Measurements from ENCODE around the gene GLI3.

The GLI3 gene

DNA sequence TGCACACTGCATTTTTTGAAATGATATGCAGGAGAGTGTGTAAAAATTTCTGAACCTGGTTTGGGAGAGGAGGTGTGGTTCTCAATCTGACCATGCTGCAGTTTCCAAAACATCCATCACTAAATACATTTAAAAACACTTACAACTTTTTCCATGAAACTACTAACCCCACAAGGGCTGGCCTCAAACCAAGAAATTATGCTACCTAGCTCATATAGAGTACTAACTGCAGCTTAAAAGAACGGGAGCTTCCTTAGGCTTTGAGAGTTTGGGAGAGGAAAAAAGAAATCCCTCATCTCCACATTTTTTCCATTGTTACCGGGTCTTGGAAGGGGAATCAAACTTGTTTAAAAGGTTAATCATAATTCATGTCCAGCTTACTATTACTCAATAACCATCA, 214.2 kb downstream of the GLI3 start:
- no peak for DNase-seq

DNA sequence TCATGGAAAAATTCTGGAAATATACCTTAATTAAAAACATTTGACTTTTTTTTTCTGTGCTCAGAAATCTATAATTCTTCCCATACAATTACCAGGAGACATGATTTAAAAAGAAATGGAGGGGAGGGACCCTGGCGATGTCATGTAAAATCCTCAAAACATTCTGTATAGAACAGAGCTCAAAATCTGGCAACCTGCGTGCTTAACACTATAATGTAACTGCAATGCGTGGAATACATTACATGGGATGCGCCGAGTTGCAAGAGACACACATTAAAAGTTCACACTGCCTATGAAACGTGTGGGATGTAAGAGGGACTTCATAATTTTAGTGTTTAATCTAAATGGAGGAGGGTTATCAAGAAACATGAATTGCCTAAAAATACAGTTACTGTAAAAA, 215.0 kb downstream of the GLI3 start:
- DNase-seq, result no peak

DNA sequence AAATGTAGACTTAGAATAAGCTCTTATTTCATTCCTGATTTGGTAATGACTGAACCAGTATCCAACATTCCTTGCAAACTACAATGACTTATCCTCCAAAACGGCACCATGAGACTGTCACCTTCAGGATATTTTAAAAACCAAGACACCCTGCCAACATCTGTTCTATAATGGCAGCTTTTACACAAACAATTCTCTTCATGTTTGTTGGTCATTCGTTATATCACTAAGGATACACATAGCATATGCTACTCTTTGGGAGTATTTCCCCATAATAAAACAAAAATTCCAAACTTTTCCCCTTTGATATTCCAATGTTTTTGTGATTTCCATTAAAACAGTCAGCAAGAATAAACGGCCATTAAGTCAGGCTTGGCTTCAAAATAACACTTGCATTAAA, 215.4 kb downstream of the GLI3 start:
- no peak for DNase-seq

DNA sequence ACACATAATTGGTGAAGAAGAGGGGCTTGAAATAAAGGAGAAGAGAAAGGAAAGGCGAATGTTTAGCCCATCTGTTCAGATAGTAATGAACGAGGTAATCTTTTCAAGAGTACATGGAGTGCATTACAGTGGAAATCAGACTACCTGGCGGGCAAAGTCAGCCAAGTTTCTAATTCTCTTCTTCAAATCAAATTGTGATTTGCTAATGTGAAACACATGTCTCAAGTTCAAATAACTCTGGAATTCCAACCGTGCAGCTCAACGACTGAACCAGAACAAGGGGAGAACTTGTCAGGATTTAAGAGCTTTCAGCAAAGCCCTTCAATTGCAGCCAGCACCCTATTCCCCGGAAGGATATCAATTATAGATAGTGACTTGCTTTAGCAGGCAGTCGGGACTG, 216.9 kb downstream of the GLI3 start:
- no peak for DNase-seq

DNA sequence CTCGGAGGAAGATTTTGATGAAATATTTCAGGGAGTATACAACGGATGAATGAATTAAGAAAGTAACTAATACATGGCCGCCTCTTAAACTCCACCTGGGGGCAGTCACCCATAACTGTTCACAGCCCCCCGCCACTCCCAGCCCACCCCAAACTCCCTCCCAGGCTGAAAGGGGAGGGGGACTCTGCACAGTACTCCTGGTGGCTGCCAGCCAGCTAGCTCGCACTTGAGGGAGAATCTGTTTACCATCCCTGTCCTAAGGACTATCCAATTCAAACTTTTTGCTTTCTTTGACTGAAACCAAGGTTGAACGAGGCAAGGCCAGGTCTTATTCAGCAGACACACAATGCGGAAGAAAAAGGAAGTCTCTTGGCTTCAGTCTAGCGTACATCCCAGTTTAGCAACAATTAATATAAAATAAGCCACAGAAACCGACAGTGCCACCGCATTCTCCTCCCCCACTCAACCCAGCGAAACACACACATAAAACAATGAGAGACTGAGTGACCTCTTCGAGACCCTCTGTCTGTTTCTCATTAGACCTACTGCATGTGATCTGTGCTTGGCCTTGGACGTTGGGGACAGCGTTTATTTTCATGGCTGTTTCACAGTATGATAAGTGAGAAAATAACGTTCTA, 219.5 kb downstream of the GLI3 start:
- DNase-seq, result no peak

DNA sequence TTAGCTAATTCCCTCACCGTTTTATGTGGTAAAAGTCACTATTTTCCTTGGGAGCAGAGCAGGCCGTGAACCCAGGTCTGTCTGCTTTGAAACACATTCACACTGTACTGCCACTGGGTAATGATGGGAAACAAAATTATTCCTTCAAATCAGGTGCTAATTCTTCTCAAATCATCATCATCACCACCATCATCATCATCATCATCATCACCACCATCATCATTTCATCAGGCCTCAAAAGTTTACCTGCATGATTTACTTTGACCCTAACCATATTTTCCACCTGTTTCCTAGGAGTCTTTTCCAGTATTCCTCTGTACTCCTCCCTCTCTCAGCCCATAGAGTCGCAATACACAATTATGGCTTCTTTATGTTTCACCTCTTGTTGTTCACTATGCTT, 220.5 kb downstream of the GLI3 start:
- no peak for DNase-seq

DNA sequence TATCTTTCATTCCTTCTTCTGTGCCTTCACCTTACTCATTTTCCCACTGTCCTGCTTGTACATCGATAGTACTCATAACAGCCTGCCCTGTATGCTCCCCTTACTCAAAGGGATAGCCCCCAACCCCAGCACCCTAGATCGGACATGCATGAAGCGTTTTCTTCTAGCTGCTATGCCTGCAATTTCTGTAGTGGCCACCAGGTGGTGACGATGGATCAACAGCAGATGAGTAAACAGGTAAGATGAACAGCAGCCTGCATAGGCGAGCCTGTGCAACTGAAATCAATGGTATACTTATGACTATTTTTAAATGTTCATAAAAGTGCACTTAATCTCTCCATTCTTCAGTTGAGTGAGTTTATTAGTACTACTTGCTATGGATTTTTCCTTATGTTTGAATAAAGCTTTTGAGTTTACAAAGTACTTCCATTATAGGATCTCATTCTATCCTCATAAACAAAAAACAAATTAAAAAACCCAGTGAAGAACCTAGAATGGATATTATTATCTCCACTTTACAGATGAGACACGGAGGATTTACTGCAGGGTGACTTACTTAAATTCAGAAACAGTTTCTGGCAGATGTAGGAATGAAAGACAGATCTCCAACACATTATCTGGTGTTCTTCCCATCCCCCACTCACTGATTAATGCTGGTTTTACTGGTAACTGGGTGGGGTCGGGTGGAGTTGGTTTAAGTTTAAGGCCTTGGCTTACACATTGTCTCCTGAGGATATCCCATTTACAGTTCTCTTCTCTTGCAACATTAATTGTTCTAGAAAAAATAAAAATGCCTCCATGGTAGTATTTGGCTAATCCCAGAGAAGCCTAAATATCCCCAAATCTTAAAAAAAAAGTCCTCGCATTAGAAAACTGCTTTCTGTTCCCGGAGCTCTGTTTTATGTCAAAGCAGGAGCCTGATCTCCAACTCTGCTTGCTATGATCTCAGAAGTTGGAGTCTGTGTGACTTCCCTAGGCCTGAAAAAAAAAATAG, 222.1 kb downstream of the GLI3 start:
- DNase-seq, result no peak

DNA sequence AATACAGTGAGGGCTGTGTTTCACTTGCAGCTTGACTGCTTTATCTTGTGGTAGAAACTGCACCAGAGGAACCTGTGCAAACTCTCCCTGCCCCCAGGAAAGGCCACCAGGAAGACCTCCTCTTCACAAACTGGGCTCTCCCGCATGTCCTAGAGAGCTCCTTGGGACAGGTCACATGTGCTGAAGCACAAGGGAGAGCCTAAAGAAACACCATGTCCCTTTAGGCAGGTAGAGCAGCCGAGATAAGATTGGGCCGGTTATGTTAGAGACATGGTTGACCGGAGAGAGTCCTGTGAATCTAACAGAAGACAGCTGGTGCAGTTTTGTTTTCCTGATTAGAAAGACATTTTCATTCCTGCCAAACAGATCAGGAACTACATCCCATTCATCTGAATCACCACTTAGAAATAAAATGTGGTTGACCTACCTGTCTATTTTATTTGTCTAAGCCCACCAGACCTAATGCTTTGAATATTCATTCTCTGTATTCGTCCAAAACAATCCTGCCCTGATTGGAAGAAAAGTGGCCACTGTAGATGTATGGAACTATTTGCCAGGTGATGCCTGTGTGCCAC, 224.1 kb downstream of the GLI3 start:
- no peak for DNase-seq

DNA sequence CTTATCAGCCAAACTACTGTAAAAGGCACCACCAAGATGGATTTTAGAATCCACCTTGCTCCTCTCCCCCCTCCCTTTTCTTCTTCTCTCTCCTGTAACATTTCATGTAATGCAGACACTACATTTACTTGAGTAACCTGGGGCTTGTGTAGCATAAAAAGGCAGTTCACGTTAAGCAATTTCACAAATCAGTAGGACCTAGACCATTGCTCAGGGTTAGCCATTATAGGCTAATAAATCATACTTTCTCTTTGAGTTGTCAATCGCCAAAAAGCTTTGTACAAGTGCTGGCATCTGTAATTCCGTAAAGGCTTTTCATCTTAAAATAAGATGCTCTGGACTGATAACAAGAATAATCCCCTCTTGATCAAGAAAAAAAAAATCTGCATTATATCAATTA, 224.7 kb downstream of the GLI3 start:
- DNase-seq, result no peak

DNA sequence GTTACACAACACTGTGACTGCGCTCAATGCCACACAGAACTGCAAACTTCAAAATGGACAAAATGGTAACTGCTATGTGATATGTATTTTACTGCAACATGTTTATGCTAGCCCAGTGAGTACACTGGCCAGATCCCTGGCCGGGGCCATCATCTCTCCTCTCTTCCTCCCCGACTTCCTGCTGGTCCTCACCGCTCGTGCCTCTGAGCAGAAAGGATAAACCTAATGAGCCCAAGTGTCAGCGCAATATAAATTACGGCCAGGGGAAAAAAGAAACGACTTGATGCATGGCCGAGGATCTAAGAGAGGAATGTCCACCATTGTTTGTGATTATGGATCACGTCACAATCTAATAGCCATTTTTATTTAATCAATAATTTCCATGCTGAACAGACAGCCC, 225.2 kb downstream of the GLI3 start:
- no peak for DNase-seq

DNA sequence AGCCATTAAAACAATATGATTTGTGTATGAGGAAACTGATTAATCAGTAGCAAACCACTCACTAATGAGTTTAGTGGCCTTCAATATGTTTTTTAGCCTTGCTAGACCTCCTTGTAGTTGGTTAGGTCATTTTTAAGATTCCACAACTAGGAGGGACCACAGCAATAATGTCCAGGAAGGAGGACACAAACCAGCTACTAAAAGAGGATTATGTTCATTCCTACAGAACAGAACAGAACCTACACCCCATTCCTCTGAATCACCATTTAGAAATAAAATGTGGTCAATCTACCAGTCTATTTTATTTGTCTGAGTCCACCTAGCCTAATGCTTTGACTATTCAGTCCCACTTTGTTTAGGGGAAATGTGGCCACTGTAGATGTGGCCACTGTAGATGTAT, 226.3 kb downstream of the GLI3 start:
- DNase-seq, result no peak

DNA sequence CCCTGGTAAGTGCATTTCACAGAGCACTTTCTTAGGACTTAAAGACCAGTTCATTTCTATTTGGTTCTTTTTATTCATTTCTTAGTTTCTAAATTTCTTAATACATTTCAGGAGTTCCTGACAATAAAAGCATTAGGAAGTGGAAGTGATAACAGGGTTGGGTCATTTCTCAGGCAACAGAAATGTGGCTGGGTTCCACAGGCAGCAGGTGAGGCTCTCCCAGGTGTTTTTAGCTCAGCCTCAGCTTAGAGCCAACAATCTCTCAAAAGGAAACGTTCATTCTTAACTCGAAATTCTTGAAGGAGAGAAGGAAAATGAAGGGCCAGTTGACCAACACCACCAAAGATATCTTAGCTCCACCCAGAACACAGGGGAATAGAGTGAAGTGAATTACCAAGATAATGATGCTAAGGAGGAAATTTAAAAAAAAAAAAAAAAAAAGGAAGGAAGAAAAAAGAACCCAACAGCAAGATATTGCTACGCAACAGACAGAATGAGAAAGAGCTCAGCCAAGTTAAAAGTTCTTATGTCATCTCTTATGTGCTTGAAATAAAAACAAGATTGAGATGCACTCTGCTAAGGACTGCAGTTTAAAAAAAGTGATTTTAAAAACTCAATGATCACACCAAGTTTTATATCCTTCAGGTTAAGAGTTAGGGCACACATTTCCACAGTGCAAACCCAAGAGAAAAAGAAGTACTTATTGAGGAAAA, 230.1 kb downstream of the GLI3 start:
- DNase-seq, result no peak

DNA sequence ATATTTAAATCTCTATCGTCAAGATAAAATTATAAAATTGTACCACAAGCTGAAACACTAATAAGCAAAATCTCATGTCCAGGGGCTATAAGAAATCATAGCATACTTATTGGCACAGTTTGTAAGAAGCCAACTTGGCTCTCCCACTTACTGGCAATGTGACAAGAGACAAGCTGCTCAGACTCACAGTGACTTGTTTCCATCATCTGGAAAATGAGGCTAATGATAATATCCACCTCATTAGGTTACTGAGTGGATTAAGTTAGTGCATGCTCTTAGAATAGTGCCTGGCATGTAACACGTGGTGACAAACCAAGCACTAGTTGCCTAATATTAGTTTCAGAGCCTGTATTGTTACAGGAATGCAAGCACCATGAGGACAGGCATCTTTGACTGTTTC, 234.4 kb downstream of the GLI3 start:
- no peak for DNase-seq

DNA sequence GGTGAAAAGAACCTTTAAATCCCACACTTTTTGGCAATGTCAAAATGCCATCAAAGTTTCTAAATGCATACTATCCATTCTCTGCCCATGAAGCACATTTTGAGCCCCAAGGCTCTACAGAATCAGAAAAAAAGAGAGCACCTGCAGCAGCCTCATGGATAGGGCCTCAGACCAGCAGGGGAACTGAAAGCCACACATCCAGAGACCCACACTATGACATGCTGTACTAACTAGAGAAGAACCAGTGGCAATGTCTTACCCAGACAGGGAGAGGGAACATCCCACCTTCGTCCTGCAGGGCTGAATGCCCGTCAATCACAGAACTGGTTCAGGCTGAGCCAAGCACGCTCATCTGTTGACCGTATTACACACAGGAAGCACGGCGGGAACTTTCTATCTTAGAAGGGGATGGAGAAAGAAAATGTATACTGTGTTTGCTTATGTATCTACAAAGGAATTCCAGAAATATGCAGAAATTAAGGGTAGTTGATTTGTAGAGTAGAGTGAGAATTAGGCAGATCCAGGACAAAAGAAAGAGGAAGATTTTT, 237.2 kb downstream of the GLI3 start:
- DNase-seq, result no peak

DNA sequence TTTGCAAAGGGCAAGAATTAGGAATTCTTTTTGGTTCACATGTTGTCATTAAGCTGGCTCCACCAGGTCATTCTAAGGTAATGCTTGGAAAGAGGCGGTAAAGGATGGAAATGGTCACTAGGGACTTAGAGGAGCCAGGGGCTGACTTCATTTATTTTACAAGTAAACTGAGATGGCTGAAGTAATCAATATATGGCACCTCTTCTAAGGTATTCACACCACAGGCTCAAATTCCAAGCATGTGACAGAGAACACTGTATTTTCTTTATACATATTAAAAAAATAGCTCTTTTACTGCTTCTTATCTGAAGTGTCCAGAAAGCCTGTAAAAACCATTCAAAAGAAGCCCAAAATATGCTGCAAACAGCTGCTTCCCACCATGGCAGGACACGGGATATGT, 239.0 kb downstream of the GLI3 start:
- DNase-seq, result no peak

DNA sequence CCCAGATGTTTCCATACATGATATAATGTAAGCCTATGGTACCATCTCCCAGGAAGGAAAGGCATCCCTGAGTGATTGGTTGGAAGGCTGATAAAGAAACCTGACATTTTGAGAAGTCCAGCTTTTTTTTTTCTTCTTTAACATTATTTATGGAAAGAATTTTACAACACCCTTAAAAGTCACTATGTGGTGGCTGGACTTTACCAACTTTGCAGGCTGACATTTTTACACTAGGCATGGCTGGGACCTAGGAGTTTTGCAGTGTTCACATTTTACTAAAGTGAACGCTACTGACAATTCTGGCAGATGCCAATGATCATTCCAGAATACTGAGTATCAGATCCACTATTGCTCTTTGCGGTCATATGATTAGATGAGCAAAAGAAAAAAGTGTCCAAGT, 239.9 kb downstream of the GLI3 start:
- DNase-seq, result no peak

DNA sequence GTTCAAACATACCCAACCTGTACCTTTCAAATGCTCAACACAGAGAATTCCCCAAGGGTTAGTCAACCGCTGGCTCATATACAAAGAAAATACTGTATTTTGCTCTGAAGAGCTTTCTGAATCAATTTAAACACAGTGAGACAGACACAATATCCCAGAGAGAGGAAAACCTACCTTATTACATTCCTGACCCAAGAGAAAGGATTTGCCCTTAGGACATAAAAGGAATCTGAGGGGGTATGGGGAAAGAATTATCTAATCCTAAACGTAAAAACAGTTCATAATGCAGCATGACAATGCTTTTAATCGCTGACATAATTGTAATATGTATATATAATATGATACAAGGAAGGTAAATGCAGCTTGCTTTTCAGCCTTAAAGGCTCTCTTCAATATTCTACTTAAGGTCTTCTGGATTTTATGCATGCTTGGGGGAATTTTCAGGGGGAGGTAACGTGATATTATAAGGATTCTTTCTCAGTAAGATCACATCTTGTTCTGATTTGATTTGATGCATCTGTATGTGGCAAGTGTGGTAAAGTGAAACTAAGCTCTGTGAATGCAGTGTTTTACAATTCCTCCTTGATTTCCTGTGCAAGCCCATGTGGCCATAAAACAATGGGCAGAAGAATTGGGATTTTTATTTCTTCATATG, 240.5 kb downstream of the GLI3 start:
- no peak for DNase-seq

DNA sequence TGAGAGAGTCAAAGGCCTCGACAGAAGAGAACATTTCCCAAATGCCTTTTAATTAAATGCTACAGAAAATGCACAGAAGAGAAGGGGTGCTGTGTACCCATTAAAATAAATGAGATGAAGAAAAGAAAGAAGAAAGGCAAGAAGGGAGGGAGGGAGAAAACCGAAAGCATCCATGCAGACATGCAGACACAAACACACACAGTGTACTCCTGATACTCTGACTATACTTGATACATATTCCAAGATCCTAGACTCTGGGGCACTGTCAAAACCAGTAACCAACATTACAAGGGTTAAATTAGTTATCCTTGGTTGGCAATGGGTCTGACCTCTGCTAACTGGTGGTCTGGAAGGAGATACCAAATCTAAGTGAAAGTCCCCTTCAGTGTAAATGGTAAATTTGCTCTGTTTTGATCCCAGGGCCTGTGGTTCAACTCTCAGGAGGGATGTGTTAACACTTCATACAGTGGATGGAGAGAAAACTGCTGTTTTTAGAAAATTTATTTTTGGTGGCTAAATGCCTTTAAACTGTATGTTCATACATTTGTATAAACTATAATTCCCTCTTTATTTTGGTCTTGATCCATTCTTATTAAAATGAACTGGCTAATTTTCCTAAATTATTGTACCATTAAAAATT, 241.3 kb downstream of the GLI3 start:
- DNase-seq, result no peak

DNA sequence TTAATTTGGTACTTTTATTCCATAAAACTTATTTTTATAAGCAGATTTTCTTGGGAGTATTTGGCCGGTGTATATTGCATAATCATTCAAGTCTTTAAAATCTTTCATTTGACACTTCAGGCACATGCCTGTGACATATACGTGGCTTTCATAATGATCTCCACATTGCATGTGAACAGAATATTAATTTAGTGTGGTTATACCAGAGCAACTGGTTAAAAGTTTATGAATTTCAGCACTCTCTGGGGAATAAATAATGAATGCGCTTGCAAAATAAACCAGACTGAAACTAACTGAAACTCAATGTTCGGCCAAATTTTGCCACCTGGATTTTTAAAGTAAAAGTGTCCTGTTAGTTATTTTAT, 242.3 kb downstream of the GLI3 start:
- no peak for DNase-seq

DNA sequence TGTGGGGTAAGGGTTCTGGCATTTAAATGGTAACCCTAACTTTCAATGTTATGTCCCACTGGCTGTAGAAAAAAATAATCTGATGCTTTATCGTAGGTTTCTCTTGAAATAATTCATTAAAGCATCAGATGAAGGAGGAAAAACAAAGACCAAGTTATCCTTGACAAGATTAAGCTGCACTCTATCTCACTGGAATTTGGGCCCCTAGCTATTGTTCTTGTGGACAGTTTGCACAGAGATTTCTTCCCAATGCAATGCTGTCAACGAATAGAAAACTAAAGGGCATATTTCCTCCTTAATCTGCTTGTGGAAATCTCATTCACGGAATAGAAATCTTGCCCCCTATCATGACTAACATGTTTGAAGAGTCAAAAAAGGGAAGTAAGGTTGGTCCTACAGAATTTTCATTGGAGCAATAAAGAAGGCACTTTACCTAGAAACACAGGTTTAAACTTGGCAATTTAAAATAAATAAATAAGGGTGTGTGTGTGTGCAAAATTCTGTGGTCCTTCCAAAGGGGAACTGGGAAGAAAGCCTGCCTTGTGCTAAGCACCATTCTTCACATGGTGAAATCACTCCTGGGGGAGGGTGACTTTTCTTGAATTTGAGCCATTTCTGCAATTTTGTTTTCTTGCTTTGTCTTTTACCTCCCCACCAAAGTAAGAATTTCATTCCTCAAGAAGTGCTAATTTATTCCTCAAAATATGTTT, 242.8 kb downstream of the GLI3 start:
- DNase-seq, result no peak

Data from NCI-H446 treated with DMSO at 0.1 percent for 48 hours (cell line).